Fibroblast of the conjunctiva (primary cell): ENCODE measurements around the gene PTGIS.
"Not testable (repeated sequence)": the region's sequence is repeated elsewhere in the genome, so short reads cannot be mapped to it uniquely, and the experiment has no call there.

ENCODE experiments used
- DNase-seq: peaks from one replicate; pipeline ENCODE4 v3.0.0-alpha.2; 2010; ENCODE audit warnings: low read depth

Gene PTGIS

GRCh38 chr20:49567421-49568277, at the start of gene PTGIS:
Gene PTGIS (minus strand): TSS chr20:49568137. CDS start chr20:49568116, 21 bp downstream.
- DNase-seq: no peak

- not testable (repeated sequence) for DNase-seq
Observed at GRCh38 chr20:49617394-49617793, 49.5 kb upstream of the PTGIS start.

- no peak for DNase-seq
Observed at GRCh38 chr20:49616154-49617007, 48.4 kb upstream of the PTGIS start.

- DNase-seq: no peak
Observed at GRCh38 chr20:49615401-49616153, 47.6 kb upstream of the PTGIS start.

- not testable (repeated sequence) for DNase-seq
Observed at GRCh38 chr20:49615051-49615400, 47.1 kb upstream of the PTGIS start.

GRCh38 chr20:49614338-49615050, 46.6 kb upstream of the PTGIS start:
- no peak for DNase-seq

GRCh38 chr20:49612127-49612738, 44.3 kb upstream of the PTGIS start:
- DNase-seq: no peak

- DNase-seq: not testable (repeated sequence)
Observed at GRCh38 chr20:49611539-49612126, 43.7 kb upstream of the PTGIS start.

GRCh38 chr20:49610691-49611538, 43.0 kb upstream of the PTGIS start:
- DNase-seq: no peak

GRCh38 chr20:49608752-49609670, 41.1 kb upstream of the PTGIS start:
- DNase-seq: peak; percentile 39

GRCh38 chr20:49607568-49607967, 39.6 kb upstream of the PTGIS start:
- DNase-seq: no peak

- no peak for DNase-seq
Observed at GRCh38 chr20:49603209-49603627, 35.3 kb upstream of the PTGIS start.

- no peak for DNase-seq
Observed at GRCh38 chr20:49602345-49603208, 34.6 kb upstream of the PTGIS start.

- no peak for DNase-seq
Observed at GRCh38 chr20:49601153-49601924, 33.4 kb upstream of the PTGIS start.

GRCh38 chr20:49599746-49600113, 31.8 kb upstream of the PTGIS start:
- DNase-seq: no peak

GRCh38 chr20:49597825-49598395, 30.0 kb upstream of the PTGIS start:
- no peak for DNase-seq
